Activated CD8-positive, alpha-beta memory T cell treated with anti-CD3 and anti-CD28 coated beads, Interleukin-2, amount 50 U/mL, for 4 hours (primary cell): ENCODE data around the gene ADGRB2.

Experiments used
- DNase-seq: peaks from one replicate; pipeline ENCODE4 v3.0.0-alpha.2; 2020

Gene ADGRB2

GRCh38 chr1:31782421-31783410 lies 18.6 kb upstream of the ADGRB2 start:
- DNase-seq: no peak

- DNase-seq: no peak
These were observed 17.7 kb upstream of the ADGRB2 start for GRCh38 chr1:31781756-31782371.

GRCh38 chr1:31781138-31781755 lies 17.1 kb upstream of the ADGRB2 start:
- no peak for DNase-seq

GRCh38 chr1:31780632-31781031 lies 16.5 kb upstream of the ADGRB2 start:
- DNase-seq: no peak

- no peak for DNase-seq
These were observed 15.5 kb upstream of the ADGRB2 start for GRCh38 chr1:31779687-31780086.

- DNase-seq: no peak
These were observed 14.8 kb upstream of the ADGRB2 start for GRCh38 chr1:31778763-31779488.

- no peak for DNase-seq
These were observed 12.4 kb upstream of the ADGRB2 start for GRCh38 chr1:31776516-31776915.

- DNase-seq: no peak
These were observed 11.9 kb upstream of the ADGRB2 start for GRCh38 chr1:31776032-31776431.

- no peak for DNase-seq
These were observed 11.3 kb upstream of the ADGRB2 start for GRCh38 chr1:31775210-31775999.

GRCh38 chr1:31774495-31774894 lies 10.4 kb upstream of the ADGRB2 start:
- DNase-seq: no peak

- DNase-seq: no peak
These were observed 9.7 kb upstream of the ADGRB2 start for GRCh38 chr1:31773861-31774260.

- DNase-seq: no peak
These were observed 8.6 kb upstream of the ADGRB2 start for GRCh38 chr1:31772669-31773248.

- DNase-seq: peak; percentile 61
These were observed 7.9 kb upstream of the ADGRB2 start for GRCh38 chr1:31771891-31772668.

GRCh38 chr1:31769720-31770390 lies 5.7 kb upstream of the ADGRB2 start:
- DNase-seq: no peak

- DNase-seq: no peak
These were observed 5.0 kb upstream of the ADGRB2 start for GRCh38 chr1:31768939-31769704.

- no peak for DNase-seq
These were observed 4.3 kb upstream of the ADGRB2 start for GRCh38 chr1:31768407-31768907.

- no peak for DNase-seq
These were observed 3.1 kb upstream of the ADGRB2 start for GRCh38 chr1:31767225-31767624.

- DNase-seq: no peak
These were observed 1.4 kb upstream of the ADGRB2 start for GRCh38 chr1:31765516-31765915.

- DNase-seq: no peak
These were observed 914 bp upstream of the ADGRB2 start for GRCh38 chr1:31765041-31765467.
